Stimulated activated CD4-positive, alpha-beta T cell treated with anti-CD3 and anti-CD28 coated beads, Interleukin-2, amount 100 ng/mL, for 4 hours (primary cell): ENCODE results near the gene CDC27.
"Not testable (repeated sequence)": the region's sequence is repeated elsewhere in the genome, so short reads cannot be mapped to it uniquely, and the experiment has no call there.

Experiments
- DNase-seq: peaks from one replicate; pipeline ENCODE4 v3.0.0-alpha.2; 2020; ENCODE audit warnings: low read depth

CDC27 gene, protein sequence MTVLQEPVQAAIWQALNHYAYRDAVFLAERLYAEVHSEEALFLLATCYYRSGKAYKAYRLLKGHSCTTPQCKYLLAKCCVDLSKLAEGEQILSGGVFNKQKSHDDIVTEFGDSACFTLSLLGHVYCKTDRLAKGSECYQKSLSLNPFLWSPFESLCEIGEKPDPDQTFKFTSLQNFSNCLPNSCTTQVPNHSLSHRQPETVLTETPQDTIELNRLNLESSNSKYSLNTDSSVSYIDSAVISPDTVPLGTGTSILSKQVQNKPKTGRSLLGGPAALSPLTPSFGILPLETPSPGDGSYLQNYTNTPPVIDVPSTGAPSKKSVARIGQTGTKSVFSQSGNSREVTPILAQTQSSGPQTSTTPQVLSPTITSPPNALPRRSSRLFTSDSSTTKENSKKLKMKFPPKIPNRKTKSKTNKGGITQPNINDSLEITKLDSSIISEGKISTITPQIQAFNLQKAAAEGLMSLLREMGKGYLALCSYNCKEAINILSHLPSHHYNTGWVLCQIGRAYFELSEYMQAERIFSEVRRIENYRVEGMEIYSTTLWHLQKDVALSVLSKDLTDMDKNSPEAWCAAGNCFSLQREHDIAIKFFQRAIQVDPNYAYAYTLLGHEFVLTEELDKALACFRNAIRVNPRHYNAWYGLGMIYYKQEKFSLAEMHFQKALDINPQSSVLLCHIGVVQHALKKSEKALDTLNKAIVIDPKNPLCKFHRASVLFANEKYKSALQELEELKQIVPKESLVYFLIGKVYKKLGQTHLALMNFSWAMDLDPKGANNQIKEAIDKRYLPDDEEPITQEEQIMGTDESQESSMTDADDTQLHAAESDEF

DNA sequence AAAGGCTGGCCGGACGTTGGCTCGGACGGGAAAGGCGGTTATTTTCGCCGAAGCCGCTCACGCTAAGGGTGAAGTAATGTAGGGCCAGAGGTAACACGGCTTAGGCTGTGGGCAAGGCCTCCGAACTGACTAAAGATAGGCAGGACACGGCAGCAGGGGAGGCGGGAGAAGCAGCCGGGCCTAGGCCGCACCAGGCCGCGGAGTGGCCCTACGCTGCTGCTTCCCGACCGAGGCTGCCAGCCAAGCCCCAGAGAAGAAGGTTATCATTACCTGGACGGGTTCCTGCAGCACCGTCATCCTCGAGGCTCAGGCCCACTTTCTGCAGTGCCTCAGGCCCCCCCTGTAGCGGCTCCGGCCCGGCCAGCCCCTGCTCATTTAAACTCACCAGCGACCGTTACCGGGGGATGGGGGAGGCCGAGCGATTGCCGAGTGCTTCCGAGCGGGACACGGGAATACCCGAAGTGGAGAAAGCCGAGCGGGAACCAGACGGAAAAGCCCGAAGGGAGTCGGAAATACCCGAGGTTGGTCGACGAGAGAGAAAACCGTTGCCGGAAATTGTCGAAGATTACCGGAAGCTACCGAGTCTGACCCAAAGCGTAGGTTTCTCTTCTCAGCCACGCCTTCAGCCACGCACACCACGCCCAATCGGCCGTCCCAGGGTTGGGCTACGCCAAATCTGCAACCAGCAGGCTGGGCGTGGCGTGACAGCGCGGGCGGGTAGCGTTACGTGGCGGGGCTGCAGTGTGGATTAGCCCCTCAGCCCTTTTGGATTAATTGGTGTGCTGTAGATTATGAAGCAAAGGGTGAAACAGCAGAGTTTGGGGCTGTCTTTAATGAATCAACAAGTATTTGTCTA is at the start of gene CDC27:
Gene CDC27 (minus strand): TSS at position 420 of the 856 bp plus-strand sequence. CDS start 123 bp downstream, at position 297.
- DNase-seq, result peak; percentile 99

DNA sequence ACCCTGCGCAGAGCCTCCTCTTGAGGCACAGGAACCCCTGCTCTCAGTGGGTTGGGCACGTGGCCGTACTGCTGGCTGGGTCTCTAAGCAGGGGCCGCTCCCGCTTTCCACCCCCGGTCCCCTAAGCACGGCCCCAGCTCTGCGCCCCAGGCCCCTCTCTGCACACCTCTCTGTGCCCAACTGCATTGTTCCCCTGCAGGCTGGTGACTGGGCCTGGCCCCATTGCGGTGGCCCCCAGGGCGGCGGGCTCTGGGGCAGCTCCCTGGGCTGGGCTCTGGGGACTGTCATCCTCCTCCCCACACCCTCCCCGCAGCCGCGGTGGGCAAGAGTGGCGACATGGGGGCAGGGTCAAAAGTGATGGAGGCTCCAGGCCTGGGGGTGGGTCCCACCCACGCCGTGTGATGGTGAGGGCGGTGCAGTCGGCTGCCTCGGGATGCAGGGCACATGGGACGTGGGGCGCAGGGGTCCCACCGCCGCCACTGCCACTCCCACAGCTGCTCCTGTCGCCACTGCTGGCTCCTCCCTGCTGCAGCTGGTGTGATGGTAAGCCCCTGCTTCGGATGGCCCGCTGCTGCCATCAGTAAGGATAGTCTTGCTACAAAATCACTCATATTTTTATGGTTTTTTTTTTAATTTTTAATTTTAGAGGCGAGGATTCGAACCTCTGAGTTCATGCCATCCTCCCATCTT is 49.4 kb upstream of the CDC27 start:
- no peak for DNase-seq

DNA sequence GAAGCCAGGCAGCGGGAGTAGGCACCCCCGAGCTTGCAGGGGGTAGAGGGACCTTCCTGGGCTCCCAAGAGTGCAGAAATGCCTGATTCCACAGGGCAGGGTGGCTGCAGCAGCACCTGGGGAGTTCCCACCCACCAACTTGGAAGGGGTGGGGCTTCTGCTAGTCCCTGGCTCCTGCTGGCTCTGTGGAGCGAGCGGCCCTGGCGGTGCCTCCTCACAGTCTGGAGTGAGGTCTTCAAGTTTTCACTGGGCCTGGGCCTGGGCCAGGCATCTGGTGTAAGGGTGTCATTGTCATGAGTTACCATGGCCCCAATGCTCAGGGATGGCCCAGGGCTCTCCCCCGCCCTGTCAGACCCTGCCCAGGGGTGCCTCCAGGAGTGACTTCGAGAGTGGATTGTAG is 48.7 kb upstream of the CDC27 start:
- no peak for DNase-seq

DNA sequence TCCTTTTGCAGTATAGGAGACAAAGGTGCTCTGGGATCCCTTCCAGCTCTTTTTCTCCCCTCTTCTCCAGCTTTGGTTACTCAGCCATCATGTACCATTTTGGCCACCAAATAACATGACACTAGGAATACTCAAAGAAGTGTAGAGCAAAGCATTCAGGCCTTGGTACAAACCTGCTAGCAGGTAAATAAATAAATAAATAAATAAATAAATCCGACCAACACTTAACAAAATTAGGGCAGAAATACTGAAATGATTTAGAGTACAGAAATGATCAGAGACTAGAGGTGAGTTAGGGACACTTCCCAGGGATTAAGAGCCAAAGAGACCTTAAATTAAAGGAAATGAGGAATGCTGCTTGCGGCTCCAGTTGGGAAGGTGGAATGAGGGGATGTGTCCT is 46.8 kb upstream of the CDC27 start:
- DNase-seq, result no peak

DNA sequence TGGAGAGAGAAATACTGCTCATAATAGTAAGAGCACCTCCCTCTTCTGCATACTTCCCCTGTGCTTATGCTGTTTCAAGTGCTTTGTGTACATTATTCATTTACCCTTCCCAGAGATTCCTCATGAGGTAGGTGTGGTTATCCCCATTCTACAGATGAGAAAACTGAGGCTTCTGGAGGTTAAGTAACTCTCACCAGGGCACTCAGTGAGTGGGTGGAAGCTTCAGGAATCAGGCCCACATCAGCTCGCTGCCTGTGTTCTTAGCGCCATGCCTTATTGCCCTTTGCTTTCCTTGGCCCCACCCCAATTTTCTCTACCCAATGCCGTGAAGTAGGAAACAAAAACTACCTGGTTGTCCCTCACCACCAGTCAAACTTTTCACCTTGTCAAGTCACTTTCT is 46.4 kb upstream of the CDC27 start:
- DNase-seq, result no peak

DNA sequence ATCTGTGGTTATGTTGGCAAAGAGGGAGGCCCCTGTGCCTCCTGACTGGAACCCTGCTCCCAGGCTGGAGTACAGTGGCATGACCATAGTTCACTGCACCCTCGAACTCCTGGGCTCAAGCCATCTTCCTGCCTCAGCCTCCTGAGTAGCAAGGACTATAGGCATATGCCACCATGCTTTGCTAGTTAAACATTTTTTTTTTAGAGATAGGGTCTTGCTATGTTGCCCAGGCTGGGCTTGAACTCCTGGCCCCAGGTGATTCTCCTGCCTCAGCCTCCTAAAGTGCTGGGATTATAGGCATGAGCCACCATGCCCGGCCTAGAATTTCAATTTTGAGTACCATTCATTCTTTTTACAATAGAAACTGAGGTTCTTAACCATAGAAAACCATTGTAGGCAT is 43.4 kb upstream of the CDC27 start:
- no peak for DNase-seq

DNA sequence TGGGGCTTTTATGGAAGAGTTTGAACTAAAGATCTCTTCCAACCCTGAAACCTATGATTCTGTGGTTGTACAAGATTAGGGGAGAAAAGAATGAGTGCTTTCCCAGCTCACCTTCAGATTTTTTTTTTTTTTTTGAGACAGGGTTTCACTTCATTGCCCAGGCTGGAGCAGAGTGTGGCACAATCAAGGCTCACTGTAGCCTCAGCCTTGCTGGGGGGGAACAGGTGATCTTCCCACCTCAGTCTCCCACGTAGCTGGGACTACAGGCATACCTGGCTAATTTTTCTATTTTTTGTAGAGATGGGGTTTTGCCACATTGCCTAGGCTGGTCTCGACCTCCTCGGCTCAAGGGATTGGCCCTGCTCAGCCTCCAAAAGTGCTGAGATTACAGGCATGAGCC is 42.8 kb upstream of the CDC27 start:
- no peak for DNase-seq

DNA sequence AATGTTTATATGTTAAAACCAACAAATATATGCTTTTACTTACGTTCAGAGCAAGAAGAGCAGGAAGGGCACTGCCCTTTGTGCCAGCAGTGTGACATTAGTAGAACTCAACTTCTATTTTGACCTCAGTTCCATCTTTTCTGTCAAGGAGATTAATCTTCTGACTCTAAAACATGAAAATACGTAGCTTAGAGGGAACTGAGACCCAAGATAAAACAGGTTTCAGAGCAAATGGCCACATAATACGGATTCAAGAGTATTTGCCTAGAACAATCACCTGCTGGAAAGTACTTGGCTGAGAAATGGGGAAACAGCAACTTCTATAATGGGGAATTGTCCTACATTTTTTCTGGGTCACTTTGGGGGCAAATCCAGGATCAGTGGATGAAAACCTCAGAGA is 42.2 kb upstream of the CDC27 start:
- no peak for DNase-seq

DNA sequence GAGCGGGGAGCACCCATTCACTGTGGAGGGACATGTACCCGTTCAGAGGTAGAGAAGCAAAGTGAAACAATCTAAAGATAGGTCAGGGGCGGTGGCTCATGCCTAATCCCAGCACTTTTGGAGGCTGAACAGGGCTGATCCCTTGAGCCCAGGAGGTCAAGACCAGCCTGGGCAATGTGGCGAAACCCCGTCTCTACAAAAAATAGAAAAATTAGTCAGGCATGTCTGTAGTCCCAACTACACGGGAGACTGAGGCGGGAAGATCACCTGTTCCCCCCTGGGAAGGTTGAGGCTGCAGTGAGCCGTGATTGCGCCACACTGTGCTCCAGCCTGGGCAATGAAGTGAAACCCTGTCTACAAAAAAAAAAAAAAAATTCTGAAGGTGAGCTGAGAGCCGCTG is 41.8 kb upstream of the CDC27 start:
- no peak for DNase-seq

DNA sequence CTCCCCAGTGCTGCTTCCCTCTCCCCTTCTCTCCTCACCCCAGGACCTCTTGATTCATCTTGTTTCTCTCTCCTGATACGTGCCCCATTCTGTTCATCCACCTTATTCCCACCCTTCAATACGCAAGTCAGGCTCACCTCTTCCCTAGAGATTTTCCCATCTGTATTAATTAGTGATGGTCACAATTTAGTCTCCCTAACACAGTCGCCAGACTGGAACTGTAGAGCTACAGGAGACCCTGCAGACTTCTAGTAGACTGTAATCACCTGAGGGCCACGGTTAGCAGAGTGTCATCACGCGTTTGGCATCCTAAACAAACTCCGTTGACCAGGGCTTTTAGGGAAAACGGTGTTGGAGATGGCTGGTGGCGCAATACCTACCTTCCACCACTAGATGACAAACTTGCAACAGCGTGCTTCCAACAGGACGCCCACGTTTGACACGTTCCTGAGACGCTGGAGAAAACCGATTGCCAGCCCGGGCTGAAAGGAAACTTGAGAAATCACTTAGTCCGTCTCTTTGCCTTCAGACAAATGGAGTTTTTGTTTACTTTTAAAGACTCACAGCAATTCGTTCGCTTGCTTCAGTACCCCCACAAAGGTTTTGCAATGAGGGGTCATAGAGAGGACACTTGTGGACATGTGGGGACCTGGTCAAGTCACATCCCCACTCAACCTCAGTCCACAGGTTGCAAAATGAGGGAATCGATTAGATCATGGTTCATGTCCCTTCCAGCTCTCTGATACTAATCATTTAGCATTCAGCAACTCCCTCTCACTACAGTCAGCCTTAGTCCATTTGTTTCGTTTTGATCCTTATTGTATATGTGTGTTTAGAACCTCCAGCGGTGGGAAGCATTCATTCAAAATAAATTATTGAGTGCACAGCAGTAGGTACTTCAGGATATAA is 40.7 kb upstream of the CDC27 start:
- peak; percentile 75 for DNase-seq

DNA sequence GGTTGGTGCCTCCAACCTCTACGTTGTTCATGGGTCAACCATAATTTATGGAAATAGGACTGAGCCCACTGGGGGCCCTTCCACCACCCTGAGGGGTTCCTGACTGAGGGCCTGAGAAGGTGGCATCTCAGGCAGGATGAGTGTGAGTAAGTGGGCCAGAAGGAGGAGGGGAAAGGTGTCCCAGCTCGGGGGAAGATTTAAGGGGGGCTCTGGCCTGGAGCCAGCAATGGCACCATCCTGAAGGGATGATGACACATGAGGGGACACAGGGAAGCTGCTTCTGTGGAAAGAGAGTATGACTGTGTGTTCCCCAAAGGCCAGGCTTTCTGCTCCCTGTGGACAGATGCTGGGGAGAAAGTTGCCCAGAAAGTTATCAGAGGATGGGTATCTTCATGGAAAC is 38.8 kb upstream of the CDC27 start:
- no peak for DNase-seq

DNA sequence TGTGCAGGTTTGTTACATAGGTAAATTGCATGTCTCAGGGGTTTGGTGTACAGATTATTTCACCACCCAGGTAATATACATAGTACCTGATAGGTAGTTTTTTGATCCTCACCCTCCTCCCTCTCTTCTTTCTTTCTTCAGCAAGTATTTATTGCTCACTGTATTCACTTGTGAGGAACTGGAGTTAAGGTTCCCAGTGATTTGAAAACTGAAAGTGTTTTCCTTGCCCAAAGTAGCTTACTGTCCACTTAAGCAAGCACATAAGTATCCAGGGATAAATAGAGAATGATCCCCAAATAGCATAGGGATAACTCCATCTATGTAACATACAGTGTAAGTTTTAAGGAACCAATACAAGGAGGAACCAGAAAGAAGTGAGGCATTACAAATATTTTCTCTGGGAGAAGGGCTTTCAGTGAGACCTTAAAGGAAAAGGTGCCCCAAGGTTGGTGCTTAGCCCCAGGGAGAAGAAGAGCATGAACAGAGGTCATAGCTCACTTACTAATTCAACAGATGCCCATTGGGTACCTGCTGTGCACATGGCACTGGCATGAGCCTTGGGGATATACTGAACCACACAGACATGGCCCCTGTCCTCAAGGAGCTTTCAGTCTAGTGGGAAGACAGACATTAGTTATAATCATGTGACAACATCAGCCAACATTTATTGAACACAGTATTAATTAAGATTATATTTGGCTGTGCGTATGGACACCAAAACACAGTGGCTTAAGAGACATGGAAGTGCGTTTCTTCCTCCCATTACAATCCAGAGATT is 37.0 kb upstream of the CDC27 start:
- DNase-seq, result no peak

DNA sequence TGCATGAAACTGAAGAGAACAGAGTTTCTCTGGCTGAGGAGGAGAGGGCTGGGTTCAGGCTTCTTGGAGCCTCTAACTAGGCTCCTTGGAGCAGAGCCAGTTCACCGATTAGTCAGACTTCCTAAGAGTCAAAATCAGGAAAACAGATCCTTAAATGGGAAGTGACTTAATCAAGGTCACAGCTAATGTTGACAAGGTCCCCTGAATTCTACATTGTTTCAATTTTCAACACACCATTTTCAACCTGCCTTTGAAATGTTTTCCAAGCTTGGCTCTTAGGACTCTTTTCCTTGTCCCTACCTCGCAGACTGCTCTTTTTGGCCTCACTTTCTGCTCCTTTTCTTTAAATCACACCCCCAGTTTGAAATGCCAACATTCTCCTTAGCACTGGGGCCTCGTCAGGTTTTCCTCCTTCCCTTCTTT is 36.4 kb upstream of the CDC27 start:
- DNase-seq, result no peak

DNA sequence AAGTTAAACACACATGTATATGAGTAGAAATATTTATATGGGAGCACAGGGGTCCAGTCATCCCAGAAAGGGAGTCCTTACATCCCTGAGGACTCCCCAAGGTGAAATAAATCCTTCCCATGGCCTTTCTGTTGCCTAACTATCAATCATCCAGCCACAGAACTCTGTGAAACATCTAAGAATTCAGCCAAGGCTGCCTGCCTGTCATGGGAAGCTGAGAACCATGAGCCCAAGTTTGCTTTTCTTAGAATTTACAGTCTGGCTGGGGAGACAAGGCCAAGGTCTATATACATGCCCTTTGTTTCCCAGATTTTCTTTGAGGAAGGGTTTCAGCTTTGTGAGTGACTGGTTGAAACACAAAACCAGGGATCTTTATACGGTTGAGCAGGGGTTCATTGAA is 35.9 kb upstream of the CDC27 start:
- DNase-seq, result no peak

DNA sequence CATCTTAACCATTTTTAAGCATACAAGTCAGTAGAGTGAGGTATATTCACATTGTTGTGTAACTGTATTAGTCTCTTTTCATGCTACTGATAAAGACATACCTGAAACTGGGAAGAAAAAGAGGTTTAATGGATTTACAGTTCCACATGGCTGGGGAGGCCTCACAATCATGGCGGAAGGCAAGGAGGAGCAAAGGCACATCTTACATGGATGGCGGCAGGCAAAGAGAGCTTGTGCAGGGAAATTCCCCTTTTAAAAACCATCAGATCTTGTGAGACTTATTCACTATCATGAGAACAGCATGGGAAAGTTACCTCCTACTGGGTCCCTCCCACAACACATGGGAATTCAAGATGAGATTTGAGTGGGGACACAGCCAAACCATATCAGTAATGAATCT is 35.0 kb upstream of the CDC27 start:
- DNase-seq, result not testable (repeated sequence)

DNA sequence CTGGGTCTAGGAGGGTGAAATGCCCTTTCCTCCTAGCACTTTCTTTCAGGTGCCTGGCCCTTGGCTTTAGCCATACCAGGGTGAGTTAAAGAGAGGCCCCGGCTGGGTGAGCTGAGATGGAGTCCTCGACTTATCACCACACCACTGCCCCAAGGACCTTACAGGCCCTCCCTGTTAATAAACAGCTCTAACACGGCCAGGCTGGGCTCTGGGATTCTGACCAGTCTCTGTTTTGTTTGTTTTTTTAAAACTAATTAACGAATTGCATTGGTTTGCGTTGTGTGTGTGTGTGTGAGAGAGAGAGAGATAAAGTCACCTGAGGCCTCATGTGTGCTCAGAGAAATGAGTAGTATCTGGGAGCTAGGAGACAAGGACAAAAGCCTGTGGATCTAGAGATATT is 34.4 kb upstream of the CDC27 start:
- DNase-seq, result no peak

DNA sequence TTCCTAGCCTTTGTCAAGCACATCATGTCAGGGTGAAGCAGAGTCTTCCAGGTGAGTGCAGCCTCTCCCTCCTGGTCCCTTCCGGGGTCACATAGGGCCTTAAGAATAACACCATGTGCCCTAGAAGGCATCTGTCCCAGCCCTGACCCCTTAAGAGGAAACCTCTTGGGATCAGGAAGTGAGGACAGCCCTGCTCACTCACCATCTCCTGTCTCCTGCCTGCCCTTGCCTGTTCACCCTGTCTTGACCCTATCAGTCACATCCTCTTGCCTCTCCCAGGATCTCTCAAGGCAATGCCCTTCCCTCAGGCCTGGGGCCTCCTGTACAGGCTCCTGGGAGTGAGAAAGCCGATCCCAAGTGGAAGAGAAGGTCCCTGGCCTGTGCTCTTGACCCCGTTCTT is 33.9 kb upstream of the CDC27 start:
- no peak for DNase-seq

DNA sequence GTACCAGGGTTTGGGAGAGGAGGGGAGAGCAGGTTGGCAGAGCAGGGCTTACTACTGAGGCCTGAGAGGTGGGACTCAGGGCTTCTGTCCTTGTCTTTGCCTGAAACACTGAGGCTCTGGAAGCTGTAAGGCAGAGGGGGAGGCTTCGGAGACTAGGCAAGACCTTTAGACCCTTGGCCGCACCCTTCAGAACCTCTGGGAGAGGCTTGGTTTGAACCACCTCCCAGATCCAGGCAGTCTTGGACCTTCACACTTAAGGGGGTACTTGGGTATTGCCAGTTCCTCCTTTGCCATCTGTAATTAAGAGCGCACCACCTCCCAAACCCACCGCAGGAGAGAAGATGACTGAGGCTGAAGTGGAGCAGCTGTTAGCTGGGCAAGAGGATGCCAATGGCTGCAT is 33.0 kb upstream of the CDC27 start:
- no peak for DNase-seq

DNA sequence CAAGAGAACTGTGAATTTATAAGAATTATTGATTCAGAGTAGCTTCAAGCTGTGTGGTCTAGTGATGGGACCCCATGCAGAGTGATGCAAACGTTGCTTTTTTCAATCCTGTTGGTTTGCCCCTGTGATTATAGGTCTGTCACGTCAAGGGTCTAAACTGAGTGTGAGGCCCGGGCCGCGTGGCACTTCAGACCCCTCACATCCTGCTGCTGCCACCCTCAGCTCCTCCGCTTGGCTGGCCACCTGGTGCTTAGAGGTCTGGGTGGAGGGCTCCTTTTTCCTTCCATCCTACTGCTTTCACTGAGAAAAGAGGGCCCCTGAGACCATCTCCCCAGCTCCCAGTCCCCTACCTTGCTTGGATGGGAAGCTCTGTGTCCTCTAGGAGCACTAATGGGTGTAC is 32.1 kb upstream of the CDC27 start:
- DNase-seq, result no peak

DNA sequence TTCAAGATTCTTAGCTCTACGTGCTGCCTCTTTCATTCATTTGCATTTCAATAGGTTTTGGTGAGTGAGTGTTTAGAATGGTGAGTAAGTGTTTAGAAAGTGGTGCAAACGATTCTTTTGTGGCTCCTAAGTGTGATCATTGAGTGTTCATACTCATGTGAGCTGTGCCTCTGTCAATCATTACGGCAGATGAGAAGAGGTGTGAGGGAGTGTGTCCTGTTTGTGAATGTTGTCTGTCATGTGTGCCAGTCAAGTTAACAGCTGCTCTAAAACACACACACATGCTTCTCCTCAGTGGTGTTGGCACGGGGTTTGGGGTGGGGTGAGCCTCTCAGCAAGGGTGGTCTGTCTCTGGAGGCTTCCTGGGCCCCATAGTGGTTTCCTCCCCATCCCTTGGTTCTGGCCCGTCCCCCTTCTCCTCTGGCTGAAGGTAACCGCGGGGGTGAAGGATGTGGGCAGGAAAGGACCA is 31.5 kb upstream of the CDC27 start:
- DNase-seq, result no peak
